Measurements from ENCODE around the gene PPFIA1.

PPFIA1 gene

GRCh38 chr11:70301191-70301590, 30.7 kb downstream of the PPFIA1 start:
- no peak for DNase-seq

- DNase-seq = no peak
These were observed 31.4 kb downstream of the PPFIA1 start for GRCh38 chr11:70301721-70302418.

GRCh38 chr11:70302419-70302752, 31.9 kb downstream of the PPFIA1 start:
- DNase-seq = no peak

DNA sequence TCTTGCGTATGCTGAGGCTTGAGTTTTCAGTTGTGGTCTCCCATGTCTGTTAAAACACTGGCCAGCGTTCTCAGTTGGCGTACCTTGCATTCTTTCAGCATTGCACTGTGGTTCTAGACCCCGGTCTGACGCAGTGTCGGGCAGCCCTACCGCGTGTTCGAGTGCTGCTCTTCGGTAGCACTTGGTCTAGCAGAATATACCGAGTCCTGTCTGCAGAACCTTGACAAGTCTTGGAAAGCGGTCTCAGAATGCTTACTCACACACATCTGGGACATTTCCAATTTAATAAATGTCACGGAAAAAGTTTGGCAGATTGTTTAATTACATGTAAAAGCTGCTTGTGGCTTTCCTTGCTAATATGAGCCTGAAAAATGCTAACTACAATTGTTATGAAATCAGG, 32.6 kb downstream of the PPFIA1 start:
- no peak for DNase-seq

- no peak for DNase-seq
These were observed 33.7 kb downstream of the PPFIA1 start for GRCh38 chr11:70304208-70304603.

DNA sequence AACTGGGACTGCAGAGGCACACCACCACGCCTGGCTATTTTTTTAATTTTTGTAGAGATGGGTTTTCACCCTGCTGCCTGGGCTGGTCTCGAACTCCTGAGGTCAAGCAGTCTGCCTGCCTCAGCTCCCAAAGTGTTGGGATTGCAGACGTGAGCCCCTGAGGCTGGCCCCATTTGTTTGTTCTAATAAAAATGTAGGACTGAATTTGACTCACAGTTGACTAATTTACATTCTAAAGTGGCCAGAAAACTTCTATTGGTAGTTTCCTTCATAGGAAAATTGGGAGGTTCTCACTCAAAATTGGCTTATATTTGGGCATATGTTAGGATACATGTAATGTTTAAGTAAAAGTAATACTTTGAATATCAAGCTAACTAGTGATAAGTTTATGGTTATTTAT, 35.0 kb downstream of the PPFIA1 start:
- no peak for DNase-seq

DNA sequence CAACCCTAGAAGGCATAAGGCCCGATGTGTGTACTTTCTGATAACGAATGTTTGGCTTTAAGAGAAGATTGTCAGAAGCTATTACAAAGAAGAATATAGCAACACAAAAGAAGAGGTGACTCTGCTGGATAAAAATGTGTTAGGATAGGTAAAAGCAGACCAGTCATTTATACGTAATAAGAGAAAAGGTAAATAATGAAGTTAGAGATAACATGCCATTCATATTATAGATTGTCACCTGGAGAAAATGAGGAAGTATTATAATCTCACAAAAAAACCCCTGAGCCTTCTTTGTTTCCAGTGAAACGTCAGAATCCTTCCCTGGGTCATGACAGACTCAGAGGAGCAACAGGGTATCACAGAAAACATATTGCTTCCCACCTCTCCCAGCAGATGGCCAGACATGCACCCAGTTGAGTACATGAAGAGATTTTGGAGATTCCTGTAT, 36.1 kb downstream of the PPFIA1 start:
- no peak for DNase-seq

DNA sequence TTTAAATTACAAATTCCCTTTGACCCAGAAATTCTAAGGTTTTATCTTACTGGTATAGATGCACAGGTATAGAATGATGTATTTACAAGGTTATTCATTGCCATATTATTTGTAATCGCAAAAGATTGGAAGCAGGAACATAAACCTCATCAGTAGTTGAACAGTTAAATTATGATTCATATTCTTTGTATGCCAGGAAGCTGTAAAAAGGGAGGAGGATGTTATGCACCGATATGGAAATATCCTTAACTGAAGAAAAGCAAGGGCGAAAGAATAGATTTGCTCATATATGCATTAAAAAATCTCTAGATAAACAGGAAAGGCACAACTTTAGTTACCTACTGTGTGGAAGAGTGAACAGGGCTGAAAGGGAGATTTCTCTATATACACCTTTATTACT, 36.7 kb downstream of the PPFIA1 start:
- DNase-seq = no peak

DNA sequence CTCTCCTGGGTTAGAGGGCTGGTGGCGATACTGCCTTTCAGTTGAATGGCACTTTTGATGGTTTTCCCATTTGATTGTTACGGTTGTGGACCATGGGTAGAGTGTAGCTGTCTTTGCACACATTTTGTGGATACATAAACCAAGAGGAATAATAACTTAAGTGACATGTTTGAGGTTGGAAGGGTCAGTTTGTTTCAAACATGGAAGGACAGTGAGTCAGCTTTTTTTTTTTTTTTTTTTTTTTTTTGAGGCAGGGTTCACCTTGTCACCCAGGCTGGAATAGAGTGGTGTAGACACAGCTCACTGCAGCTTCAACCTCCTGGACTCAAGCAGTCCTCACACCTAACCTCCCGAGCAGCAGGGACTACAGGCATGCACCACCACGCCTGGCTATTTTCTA, 41.1 kb downstream of the PPFIA1 start:
- DNase-seq = no peak

- DNase-seq = no peak
These were observed 42.2 kb downstream of the PPFIA1 start for GRCh38 chr11:70312401-70313357.

DNA sequence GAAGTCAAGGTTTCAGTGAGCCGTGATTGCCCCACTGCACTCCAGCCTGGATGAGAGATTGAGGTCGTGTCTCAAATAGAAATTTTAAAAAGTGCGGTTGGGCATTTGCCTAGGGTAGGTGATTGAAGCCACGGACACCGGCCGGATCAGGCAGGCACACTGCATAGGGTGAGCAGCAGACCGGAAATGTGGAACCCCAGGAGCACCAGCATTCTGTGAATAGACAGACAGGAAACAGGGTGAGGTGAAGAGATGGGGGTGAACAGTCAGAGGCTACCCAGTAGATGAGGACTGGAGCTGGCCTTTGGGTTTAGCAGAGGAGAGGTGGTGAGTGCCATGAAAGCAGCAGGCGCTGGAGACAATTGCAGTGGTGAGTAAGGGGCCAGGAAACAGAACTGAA, 43.5 kb downstream of the PPFIA1 start:
- DNase-seq = no peak

DNA sequence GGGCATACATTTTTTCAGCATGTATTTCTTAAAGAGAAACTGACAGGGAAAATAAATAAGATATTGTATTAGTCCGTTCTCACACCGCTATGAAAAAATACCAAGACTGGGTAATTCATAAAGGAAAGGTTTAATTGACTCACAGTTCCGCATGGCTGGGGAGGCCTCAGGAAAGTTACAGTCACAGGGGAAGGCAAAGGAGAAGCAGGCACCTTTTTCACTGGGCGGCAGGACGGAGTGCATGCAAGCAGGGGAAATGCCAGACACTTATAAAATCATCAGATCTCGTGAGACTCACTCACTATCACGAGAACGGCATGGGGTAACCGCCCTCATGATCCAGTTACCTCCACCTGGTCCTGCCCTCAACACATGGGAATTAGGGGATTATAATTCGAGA, 44.2 kb downstream of the PPFIA1 start:
- DNase-seq = peak; percentile 9 to 38

DNA sequence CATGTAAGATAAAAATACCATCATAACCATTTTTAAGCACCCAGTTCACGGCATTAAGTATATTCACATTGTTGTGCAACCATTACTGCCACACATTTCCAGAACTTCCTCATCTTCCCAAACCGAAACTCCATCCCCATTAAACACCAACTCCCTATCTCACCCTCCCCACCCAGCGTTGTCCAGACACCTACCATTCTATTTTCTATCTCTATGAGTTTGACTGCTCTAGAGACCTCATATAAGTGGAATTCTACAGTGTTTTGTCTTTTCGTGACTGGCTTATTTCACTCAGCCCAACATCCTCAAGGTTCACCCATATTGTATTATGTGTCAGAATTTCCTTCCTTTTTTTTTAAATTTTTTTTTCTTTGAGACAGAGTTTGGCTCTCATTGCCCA, 45.2 kb downstream of the PPFIA1 start:
- no peak for DNase-seq

GRCh38 chr11:70317581-70318305, 47.3 kb downstream of the PPFIA1 start:
- DNase-seq = no peak

DNA sequence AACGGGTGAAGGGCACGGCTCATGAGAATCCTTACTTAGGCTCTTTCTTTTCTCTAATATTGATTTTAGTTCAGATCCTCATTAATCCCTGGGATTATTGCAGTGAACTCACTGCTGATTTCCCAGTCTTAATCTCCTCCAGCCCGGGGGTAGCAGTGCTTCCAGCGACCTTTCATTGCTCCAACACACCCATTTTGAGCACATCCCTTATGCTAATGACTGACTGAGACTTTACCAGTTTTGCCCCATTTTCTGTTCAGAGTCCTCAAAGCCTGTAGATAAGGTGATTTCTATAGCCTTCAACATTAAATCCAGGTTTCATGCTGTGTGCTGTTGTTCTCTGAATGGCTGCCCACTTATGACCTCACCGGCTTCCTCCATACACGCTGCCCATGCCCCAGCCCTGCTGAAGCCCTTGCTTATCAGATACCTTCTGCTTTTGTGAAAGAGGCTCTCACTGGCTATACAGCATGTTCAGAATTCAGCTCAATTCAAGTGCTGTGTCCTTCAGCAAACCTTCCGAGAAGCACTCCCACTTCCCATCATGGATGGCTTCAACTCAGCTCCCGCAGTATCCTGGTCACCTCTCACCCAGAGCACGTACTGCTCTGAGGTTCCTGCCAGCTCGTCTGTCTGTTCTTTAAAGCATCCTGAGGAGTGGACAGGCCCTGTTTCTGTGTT, 49.0 kb downstream of the PPFIA1 start:
- DNase-seq = no peak

DNA sequence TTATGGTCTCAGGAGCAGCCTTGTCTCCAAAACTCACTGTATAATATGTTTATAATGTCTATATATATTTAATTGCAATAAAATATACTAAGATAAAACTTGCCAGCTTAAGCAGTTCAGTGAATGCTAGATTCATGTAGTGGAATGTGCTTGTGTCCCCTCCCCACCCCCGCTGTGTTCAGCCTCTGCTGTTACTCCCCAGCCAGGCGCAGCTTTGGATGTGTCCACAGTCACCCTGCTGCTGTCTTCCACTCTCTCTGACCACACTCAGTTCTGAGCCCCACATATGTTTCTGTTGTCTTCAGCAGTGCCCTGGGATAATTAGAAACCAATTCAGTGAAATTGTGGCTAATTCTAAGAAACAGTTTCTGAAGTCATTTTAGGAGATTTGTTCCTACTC, 52.2 kb downstream of the PPFIA1 start:
- DNase-seq = no peak

DNA sequence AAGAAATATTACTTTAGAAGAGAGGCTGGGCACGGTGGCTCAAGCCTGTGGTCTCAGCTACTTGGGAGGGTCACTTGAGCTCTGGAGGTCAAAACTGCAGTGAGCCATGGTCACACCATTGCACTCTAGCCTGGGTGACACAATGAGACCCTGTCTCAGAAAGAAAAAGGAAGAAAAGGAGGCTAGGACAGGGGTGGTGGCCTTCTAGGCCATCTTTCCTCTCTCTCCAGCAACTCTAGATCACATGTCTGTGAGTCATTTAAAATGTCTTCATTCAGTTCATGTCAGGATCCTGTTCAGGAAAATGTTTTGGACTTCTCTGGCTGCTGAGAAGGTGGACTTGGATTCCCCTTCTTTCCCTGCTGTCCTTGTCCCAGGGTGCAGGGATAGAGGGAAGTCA, 53.3 kb downstream of the PPFIA1 start:
- no peak for DNase-seq

GRCh38 chr11:70324376-70325115, 54.1 kb downstream of the PPFIA1 start:
- no peak for DNase-seq

GRCh38 chr11:70325824-70326223, 55.3 kb downstream of the PPFIA1 start:
- DNase-seq = no peak

- no peak for DNase-seq
These were observed 55.9 kb downstream of the PPFIA1 start for GRCh38 chr11:70326365-70326811.

DNA sequence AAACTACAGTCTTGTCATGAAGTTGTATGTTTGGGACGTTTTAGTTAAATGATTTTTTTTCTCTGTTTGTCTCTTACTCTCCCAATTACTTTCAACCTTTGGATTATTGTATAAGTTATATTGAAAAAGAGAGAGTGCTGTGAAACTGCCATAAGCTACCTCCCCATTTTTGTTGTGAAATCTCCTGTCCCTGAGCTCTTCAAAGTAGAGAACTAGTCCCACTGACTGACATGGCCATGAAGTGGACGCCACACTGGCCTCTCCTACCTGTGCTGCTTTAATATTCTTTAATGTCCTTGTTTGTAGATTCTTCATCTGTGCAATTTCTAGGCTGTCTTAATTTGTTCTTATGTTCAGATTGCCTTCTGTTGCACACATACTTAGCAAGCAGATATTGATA, 56.3 kb downstream of the PPFIA1 start:
- no peak for DNase-seq

DNA sequence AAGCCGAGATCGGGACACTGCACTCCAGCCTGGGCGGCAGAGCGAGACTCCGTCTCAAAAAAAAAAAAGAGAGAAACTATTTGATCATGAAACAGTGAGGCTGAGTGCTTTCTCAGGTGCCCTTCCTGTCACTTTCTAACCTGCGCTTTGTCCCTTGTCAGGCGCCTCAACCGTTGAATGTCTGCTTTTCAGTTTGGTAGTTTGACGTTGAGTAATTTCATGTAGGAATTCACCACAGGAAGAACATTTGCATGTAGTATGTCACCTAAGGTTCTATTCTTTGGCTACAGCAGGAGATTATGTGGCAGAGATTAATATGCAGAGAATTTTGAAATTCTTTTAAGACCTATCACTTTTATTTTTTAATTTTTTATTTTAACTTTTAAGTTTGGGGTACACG, 57.2 kb downstream of the PPFIA1 start:
- no peak for DNase-seq

Measured in CD4-positive, alpha-beta T cell treated with Interferon alpha-2 for 1 hour (primary cell).